ENCODE measurements around the gene ARHGAP26. TPM values are rescaled to one million over a fixed set of nuclear protein-coding genes. Genes with fewer than 3 reads are reported as not detected.

ARHGAP26 gene
- total and polyA plus RNA-seq, 2 donors (not counting 3 experiments of a cell fraction or from before 2014, with no cell fraction given) = 3.1 to 16.2 TPM

- CTCF ChIA-PET = no interaction called here
- Histone ChIP-seq H3K79me2 (ENCODE audit: control insufficient read depth, insufficient read depth, low read length) (no peaks in the 10 kb centered on the region), H2AFZ (ENCODE audit: low read depth, low read length) (no peak overlapping the region), H3K36me3 (ENCODE audit: control insufficient read depth in 2 of 2, extremely low read depth in 1 of 2, insufficient read depth in 2 of 2, low read length in 2 of 2) (no peaks in the 10 kb centered on the region), H3K27me3 (ENCODE audit: control insufficient read depth in 2 of 2, insufficient read depth in 2 of 2, low read length in 2 of 2) (no peaks in the 10 kb centered on the region), H3K4me1 (ENCODE audit: control insufficient read depth, extremely low read depth, insufficient read depth, low read length) (peaks cover 7% of the 10 kb centered on the region), H3K9me1 (replicated peaks; ENCODE audit: control insufficient read depth, extremely low read depth, insufficient read depth, low read length) (no peaks in the 10 kb centered on the region), H3K27ac (ENCODE audit: insufficient read depth, low read depth, low read length) (no peak overlapping the region), H3K4me3 (replicated peaks in 1 of 3; ENCODE audit: insufficient read depth in 1 of 3, low read depth in 1 of 3, low read length in 3 of 3) (no peak overlapping the region), H4K20me1 (replicated peaks; ENCODE audit: control insufficient read depth, extremely low read depth, insufficient read depth, low read length) (no peaks in the 10 kb centered on the region), H3K9ac (replicated peaks; ENCODE audit: extremely low read depth, insufficient read depth, low read length) (no peak overlapping the region), H3K4me2 (ENCODE audit: insufficient read depth, low read length) (no peak overlapping the region), H3K9me3 (replicated peaks; ENCODE audit: control insufficient read depth, insufficient read depth, low read length) (no peaks in the 10 kb centered on the region)
- dilution Hi-C loops (cut with MboI; ENCODE audit: extremely low pct_ligation_motif_present, low sequenced_read_pairs) = no loop called here
- FAIRE-seq (no peak), DNase-seq (ENCODE audit: low read depth, low spot score) (no peak)
- POLR2A ChIA-PET = no interaction called here
- BruUV-seq (replicated peaks) = no TSS peak
- intact Hi-C loops (cut with micrococcal nuclease) = no loop called here
- TF ChIP-seq EZH2 (IDR thresholded peaks at IDR 0.05; ENCODE audit: borderline replicate concordance, low read depth, low read length, severe bottlenecking) (no peak), JUN (IDR thresholded peaks at IDR 0.05; ENCODE audit: borderline replicate concordance, insufficient read depth, insufficient read length, low read depth) (no peak), CTCF (IDR thresholded peaks at IDR 0.05; ENCODE audit: extremely low read depth in 1 of 2, insufficient read depth in 1 of 2, low read depth in 1 of 2, low read length in 2 of 2) (no peak), FOS (IDR thresholded peaks at IDR 0.05; ENCODE audit: borderline replicate concordance, insufficient read depth, low read length) (no peak), POLR2AphosphoS5 (IDR thresholded peaks at IDR 0.05; ENCODE audit: insufficient read depth, low read depth, low read length) (no peak), POLR2A (IDR thresholded peaks at IDR 0.05; ENCODE audit: low read depth, low read length) (no peak), GATA2 (IDR thresholded peaks at IDR 0.05; ENCODE audit: insufficient read depth, insufficient read length, low read depth, low read length) (no peak), MYC (IDR thresholded peaks at IDR 0.05; ENCODE audit: low read depth, low read length) (no peak), MAX (IDR thresholded peaks at IDR 0.05; ENCODE audit: insufficient read depth, insufficient read length) (no peak)
Observed at GRCh38 chr5:143179126-143179740, 409.1 kb downstream of the ARHGAP26 start.
